NT2/D1 (cell line): Measurements from ENCODE around the gene ORMDL2.

Source experiments
- SUZ12 ChIP-seq: IDR thresholded peaks from 2 replicates; pipeline ENCODE4 v1.6.1; 2011; ENCODE audit not compliant: insufficient read length, insufficient read depth; ENCODE audit errors: extremely low read depth
- YY1 ChIP-seq: IDR thresholded peaks from 2 replicates; pipeline ENCODE4 v1.6.1; 2011; ENCODE audit not compliant: insufficient read length, insufficient read depth
- ZNF274 ChIP-seq: IDR thresholded peaks from 2 replicates; pipeline ENCODE4 v1.6.1; 2011; ENCODE audit warnings: mild to moderate bottlenecking, low read depth, low read length

- TF ChIP-seq ZNF274 (no peak), YY1 (no peak), SUZ12 (no peak)
These were observed 5.8 kb upstream of the ORMDL2 start for GRCh38 chr12:55812088-55812487.
